ENCODE measurements around the gene MYB.
A peak's percentile ranks its signal among the peaks of the same experiment; 100 is the strongest.
"Not testable (repeated sequence)": the region's sequence is repeated elsewhere in the genome, so short reads cannot be mapped to it uniquely, and the experiment has no call there.

MYB gene

DNA sequence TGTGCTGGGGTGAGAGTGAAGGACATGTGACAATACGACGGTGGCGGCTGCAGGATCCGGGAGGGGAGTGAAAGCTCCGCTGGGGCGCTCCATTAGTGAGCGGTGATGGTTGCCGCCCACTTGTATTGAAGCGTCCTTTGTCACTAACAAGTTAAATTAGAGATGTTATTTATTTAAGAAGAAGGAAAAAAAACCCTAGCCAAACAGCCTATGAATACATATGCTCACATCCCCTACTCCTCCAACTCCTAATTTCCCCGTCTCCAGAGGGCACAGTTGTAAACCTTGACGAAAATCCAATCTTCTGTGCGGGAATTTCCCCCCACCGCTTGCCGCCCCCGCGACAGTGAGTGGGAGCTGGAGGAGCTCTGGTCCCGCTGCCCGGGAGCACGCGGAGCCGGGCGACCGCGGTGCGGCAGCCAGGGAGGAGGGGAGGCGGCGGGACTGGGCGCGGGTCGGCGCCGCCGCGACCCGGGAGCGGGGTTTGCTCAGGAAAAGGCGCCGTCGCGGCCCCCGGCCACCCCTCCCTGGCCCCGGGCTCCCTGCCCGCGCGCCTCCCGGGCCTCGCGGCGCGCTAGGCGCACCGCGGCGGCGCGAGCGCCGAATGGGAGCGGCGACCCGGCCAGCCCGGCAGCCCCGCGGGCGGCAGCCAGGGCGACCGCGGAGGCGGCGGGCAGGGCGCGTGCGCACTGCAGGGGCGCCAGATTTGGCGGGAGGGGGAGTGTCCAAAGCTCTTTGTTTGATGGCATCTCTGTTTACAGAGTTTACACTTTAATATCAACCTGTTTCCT lies at the start of gene MYB:
Gene MYB, plus strand, starts transcription at position 767 of the 791 bp plus-strand sequence. CDS start 206 bp downstream, outside the sequence.
- DNase-seq, result peak; percentile 56

DNA sequence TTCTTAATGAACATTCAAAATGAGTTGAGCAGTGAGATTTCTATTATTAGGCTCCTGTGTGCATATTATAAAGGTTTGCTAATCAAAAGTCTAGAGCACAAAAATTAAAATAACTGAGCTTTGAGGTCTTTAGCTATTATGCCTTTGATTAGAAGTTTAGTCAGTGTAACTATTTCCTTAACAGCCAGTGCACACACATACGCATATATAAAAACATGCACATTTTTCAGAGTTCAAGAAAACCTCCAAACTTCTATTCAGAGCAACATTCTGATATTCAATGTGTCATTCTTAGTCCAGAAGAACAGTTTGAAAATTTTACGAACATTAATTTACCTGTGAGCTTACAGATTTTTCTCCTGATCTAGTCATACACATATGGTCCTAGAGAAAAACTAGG lies 48.3 kb upstream of the MYB start:
- DNase-seq, result no peak

DNA sequence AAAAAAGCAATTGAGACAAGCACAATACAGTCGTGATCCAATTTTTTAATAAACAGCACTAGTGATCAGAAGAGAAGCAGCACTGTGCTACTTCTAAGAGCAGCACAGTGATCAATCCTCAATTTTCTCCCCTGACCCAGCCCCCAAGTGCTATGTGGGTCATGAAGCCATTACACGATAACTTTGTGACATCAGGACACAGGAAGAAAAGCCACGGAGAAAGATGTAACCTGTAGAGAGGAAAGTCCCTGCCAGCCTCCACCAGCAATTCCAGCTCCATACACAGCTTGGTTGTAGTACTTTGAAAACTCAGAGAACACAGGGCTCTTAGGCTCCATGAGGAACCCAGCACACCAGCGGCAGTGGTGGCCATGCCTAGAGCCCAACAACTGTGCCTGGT lies 45.3 kb upstream of the MYB start:
- no peak for DNase-seq

DNA sequence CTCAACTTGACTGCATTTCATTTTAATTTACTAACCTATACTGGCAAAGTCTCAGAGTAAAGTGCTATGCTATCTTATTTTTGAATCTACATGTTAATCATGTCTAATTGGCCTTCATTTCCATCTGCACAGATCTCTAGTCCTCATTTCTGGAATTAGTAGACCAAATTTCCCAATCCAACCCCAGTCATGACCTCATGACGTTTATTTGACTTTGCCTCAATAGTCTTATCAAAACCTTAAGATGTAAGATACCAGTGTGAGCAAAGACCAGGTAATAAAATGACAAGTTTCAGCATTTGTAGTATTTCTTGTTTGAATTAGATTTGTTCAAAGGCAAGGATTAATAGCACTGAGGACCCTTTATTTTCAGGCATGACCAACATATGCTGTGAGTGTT lies 43.3 kb upstream of the MYB start:
- no peak for DNase-seq

DNA sequence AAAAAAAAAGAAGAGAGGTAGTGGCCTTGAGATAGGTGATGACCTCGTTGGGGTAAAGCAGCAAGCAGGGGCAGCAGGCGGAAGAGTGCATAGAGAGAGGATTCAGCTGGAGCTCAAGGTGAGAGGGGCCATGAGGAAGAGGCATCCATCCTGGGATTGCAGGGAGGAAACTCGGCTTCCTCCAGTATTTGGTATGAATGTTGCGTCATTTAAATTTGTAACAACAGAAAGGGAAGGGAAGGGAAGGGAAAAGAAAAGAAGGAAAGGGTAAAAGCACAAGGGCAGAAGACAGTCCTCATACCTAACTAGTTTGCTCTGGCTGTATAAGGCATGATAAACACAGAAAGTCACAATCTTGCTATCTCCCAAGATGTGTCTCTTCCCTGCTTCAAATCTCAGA lies 39.9 kb upstream of the MYB start:
- DNase-seq, result no peak

DNA sequence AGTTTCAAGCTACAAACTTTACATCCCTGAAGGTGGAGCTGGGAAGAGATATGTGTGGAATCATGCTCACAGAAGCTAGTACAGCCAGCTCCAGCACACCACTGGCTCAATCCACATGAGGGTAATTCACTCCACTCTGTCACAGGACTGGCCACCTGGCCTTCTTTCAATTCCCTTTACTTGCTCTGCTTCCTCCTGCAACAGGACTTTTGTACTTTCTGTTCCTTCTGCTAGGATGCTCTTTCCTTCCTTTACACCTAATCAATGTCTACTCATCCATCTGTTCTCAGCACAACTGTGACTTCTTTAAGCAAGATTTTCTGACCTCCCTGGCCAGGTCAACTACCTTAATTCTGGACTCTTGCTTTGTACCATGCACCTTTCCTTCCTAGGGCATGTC lies 39.4 kb upstream of the MYB start:
- no peak for DNase-seq

DNA sequence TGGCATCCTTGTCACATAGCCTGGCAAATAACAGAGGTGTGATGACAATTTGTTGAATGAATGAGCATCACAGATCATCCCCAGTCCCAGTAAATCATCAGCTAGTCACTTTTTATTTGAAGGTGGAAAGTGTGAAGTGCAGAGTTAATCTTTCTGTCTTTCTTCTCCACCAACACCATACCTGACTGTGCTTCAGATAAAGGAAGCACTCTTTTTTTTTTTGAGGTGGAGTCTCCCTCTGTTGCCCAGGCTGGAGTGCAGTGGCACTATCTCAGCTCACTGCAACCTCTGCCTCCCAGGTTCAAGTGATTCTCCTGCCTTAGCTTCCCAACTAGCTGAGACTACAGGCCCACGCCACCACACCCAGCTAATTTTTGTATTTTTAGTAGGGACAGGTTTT lies 38.9 kb upstream of the MYB start:
- not testable (repeated sequence) for DNase-seq

DNA sequence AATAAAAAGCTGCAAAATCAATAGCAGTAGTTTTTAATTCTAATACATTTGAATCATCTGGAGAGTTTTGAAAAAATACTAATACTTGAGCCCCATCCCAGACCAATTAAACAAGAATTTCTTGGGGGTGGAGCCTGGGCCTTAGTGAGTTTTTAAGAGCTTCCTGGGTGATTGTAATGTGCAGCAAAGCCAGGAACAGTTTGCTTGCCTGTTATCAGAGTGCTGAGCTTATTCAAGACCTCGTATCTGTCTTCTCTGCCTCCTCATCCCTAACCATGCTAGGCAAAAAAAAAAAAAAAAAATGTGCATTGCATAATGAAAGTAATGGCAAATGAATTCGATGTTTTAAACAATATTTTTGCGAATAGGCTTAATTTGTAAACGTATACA lies 36.4 kb upstream of the MYB start:
- no peak for DNase-seq

DNA sequence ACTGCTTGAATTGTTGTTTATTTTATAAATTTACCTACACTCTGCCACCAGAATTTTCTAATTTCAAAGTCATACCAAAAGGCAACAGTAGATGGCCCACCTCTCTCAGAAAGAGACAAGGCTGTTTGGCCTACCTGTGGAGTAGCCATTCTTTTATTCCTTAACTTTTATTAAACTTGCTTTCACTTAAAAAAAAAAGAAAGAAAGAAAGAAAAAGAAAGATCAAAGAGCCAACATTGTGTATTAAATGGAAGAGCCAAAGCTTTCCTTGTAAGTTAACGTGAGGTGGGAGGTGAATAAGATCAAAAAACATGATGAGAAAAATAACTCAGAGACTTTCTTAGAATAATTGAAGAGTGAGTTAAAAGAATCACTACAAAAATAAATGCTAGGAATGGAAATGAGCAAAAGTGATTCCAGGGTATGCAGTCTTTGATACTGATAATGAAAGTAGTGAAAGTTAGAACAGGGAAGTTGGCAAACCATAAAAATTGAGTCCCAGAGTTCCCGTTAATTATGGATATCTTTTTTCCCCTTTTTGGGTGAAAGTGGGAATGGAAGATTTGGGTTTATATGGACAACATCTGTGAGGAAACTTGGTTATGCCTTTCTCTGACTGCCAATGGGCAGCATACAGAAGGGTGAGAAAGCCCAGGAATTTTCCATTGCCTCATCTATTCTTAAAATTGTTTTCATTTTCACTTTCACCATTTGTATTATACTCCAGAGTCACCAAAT lies 35.9 kb upstream of the MYB start:
- DNase-seq, result no peak

DNA sequence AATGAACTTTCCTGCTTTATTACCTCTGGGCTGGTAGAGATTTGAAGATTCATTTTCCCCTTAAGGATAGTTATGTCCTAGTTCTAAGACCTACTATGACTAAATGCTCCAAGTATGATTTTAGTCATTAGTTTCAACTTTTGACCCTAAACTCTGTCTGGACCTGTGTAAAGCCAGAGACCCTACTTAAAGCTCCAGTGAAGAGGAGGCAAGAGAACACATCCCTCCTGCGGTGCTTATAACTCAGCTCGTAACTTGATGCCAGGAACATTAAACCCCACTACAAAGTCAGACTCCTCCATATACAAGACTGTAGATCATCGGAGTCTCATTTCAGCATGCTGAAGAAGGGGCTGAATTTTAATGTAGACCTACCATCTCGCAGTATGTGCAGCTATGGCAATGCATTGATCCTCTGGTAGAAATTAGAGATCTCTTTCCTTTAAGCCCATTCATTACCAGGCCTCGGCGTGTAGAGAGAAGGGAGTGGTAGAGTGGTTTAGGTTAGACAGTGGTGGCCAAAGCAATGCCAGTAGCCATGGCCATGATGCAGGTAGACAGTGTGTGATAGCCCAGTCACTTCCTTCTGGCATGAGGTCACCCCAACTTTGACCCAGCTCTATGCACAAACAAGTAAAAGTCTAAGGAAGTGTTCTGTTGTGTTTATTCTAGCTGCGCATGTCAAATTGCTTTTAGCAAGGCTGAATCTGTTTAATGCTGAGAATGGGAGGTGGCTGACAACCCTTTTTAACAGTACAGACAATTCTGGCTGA lies 34.8 kb upstream of the MYB start:
- DNase-seq, result no peak

DNA sequence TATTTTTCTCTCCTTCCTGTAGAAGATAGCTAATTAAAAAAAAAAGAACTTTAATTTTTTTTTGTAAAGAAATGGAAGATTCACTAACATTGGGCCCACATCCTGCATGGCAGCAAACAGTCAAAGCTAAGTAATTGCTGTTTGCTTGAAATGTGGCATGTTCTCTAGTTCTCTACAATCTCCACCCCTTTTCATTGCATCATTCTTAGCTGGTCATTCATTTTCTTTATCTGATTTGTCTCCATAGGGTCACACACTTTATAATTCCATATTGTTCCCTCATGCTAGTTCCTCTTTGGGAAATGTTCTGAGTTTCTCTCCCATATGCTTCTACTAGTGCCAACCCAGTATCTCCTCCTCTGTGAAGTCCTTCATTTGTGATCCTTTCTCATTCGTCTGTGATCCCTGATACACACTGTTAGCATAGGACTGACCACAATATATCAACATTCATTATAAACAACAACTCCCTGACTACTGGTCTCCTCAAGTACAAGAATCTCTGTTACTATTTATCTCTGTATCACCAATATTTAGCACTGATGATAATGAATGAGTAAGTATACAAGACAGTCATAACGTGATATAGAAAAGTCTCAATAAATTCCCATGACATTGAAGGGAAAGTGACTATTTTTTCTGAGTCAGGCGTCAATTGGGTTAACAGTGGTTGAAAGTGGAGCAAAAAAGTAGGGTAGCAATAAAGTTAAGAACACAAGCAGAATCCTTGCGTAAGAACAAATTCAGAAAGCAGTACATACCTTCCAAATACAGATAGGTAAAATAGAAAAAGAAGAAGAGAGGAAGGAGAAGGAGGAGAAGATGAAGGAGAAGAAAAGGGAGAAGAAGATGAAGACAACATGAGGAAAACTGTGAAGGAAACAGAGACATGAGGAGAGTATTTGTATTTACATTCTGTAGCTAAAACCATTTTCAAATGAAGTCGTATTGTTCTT lies 33.2 kb upstream of the MYB start:
- no peak for DNase-seq

DNA sequence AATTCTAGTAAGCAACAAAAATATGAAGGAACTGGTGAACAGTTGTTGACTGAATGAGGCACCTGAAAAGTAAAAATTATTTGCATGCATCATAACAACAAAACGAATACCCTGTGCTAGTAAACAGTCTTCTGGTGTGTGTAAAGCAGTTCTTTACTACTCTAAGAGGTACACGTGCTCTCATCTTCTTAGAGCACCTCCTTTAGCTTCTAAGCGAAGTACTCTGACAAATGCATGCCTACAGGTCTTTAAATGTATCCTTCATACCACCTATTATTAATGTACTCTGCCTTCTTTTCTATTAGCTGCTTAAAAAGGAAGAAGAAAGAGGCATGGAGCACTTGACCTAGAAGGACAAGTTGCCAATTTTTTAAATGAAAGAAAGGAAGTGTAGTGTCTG lies 32.2 kb upstream of the MYB start:
- no peak for DNase-seq

DNA sequence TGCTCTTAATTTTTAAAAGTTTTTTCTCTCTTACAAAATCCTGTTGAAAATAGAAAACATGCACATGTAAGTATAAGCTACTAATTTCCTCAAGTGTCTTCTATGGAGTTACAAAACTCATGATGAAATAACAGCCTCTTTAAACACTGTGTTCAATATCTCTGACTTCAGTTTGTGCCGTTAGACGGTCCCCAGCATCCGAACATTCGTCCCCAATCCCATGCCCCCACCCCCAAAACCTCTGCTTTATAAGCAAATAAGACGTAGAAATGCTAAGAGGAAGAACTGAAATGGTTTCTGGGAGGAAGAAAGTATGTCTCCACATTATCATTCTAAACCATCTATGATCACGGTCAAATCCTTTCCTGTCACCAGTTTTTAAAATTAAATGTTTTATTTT lies 31.7 kb upstream of the MYB start:
- DNase-seq, result no peak

DNA sequence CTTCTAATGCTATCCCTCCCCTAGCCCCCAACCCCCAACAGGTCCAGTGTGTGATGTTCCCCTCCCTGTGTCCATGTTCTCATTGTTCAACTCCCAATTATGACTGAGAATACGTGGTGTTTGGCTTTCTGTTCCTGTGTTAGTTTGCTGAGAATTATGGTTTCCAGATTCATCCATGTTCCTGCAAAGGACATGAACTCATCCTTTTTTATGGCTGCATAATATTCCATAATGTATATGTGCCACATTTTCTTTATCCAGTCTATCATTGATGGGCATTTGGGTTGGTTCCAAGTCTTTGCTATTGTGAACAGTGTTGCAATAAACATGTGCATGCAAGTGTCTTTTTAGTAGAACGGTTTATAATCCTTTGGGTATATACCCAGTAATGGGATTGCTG lies 30.6 kb upstream of the MYB start:
- DNase-seq, result not testable (repeated sequence)

DNA sequence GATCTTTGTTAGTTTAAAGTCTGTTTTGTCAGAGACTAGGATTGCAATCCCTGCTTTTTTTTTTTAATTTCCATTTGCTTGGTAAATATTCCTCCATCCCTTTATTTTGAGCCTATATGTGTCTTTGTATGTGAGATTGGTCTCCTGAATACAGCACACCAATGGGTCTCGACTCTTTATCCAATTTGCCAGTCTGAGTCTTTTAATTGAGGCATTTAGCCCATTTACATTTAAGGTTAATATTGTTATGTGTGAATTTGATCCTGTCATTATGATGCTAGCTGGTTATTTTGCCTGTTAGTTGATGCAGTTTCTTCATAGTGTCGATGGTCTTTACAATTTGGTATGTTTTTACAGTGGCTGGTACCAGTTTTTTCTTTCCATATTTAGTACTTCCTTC lies 27.0 kb upstream of the MYB start:
- not testable (repeated sequence) for DNase-seq

DNA sequence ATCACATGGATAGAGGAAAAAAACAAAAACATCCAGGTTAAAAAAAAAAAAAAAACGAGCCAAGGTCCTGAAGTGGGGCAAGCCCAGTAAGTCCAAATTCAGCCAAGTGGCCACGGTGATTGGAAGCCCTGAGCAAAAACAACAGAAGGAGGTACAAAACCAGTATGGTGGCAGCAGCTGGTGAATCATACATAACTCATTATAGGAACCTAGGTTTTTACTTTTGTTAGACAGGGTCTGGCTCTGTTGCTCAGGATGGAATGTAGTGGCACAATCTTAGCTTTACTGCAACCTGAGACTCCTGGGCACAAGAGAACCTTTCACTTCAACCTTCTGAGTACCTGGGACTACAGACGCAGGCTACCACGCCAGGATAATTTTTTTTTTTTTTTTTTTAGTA lies 22.7 kb upstream of the MYB start:
- no peak for DNase-seq

DNA sequence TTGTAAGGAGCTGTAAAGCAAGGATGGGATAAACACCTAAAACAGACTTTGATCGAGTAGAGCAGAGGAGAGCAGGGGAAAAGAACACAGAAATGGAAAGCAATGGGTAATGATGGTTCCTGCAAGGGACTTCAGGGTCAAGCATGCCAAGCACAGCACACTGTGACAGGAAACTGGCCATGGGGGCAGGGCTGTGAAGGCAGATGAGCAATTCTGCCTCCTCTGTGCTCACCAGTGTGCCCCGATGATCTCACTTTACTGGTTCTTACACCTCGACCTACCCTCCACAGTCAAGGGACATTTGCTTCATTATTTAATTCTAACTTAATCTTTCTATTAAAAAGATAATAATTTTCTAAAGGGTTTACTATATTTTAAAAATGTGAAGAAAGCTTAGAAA lies 21.6 kb upstream of the MYB start:
- no peak for DNase-seq

DNA sequence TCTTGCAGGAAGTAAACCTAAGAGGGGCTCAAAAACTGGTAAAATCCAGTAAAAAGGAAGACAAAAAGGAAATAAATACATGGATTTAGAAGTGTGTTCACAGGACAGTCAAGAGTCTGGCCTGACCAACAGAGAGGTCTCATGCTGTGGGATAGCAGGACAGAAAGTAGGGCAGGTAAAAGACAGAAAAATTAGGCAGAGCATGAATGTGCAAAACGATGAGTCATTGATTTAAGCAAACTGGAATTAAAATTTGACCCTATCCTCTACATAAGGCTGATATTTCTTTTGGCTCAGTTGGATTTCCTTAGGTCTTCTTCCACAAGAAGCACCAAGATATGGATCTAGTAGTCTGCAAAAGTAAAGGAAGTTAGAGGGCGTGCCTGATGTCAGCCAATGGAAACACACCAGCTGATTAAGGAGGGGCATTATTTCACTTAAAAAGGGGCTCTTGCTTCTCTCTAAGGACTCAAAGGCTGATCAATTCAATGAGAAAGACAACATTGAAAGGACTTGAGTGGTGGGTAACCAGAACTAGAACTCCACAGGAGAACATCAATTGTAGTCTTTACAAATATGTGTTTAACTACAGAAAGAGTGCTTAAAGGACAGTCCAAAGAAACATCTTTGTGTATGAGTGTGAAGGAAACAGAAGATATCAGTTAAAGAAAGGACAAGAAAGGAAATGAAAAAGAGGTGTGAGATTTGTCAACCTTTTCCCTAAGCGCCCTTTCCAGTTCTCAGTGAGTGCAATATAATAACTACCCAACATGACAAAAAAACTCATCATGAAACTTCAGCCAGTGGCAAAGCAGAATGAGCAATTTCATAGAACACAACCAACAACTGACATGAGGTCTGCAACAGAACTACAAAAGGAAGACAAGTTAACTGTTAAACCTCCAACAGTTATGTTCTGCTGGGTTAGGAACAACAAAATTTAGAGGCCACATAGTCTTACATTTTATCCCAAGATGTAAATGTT lies 19.4 kb upstream of the MYB start:
- DNase-seq, result no peak

DNA sequence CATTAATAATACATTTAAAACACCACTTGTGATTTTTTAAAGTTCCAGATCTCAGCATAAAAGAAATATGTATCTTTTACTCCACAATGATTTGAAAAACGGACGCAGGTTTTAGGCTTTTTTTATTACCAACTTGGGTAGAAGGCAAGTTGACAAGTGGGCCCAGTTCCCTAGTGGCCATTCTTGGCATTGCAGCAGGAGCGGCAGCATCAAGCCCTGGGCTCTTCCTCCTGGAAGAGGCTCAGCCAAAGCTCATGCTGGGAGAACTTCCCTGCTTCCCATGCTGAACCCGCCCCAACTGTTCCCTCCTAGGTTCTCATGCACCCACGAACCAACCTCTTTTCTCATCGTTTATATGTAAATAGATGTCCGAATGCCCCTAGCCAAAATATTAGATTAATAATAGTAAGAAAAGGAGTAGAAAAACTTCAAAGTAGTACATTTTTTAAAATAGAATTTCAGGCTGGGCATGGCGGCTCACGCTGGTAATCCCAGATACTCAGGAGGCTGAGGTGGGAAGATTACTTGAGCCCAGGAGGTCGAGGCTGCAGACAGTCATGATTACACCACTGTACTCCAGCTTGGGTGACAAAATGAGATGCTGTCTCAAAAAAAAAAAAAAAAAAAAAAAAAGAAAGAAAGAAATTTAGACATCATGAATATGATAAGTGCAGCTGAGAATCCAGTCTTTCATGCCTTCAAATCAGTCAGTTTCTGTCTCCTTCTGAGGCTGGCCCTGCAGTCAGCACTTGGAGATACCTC lies 18.2 kb upstream of the MYB start:
- no peak for DNase-seq

DNA sequence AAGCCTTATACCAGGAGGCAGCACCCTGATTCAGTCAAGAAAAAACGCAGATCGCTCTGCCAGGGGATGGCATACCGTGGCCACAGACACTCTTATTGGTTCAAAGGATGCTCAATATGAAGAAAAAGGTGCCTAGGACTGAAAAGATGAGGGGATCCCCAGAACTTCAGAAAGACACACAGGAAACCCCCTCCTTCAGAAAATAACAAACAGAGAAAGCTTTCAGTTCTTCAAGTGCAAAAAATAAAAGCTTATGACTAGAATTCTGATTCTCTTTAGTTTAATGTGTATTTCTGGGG lies 17.7 kb upstream of the MYB start:
- no peak for DNase-seq

DNA sequence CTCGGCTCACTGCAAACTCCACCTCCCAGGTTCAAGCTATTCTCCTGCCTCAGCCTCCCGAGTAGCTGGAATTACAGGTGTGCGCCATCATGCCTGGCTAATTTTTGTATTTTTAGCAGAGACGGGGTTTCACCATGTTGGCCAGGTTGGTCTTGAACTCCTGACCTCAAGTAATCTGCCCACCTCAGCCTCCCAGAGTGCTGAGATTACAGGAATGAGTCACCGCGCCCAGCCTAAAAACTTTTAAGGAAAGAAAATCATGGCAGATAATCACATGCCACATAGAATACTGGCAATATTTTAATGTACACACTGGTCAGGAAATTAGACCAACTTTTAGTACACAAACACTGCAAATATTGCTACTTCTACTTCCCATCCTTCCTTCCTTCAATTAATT lies 16.7 kb upstream of the MYB start:
- not testable (repeated sequence) for DNase-seq

All from NCI-H1092 (cell line).